Ovary (tissue), 3 donors: ENCODE results near the gene INHBB.

Source experiments
- CTCF ChIP-seq, 3 donors: fragments of 450-650 bp in 2 of 3; fragments of 200-600 bp in 1 of 3; IDR thresholded peaks; one replicate each; pipeline versions ENCODE4 v1.5.1 to v1.8.0; 2016 to 2022; ENCODE audit warnings: antibody characterized with exemption in 3 of 3, mild to moderate bottlenecking in 1 of 3
- EP300 ChIP-seq: sonication (generic); formaldehyde crosslinking; IDR thresholded peaks from one replicate; pipeline ENCODE4 v1.6.1; 2017; ENCODE audit warnings: antibody characterized with exemption
- POLR2A ChIP-seq: fragments of 450-650 bp; IDR thresholded peaks from one replicate; pipeline ENCODE4 v1.6.1; 2017; ENCODE audit warnings: antibody characterized with exemption, mild to moderate bottlenecking, moderate library complexity
- donor health status: DM: no; HTN: no; CAD: no.

- TF ChIP-seq POLR2A (no peak), EP300 (no peak), CTCF (IDR thresholded peaks at IDR 0.05) (no peak)
These were observed 7.6 kb downstream of the INHBB start for GRCh38 chr2:120353591-120353898.
